Liver (tissue), 3 donors: ENCODE results near the gene MYO5C.
"Not testable (repeated sequence)": the region's sequence is repeated elsewhere in the genome, so short reads cannot be mapped to it uniquely, and the experiment has no call there.

Source experiments
- CTCF ChIP-seq: fragments of 150-350 bp; IDR thresholded peaks from 2 replicates; pipeline ENCODE4 v1.5.1; 2017; ENCODE audit warnings: improper control_type of control experiment, low read depth, low read length; ENCODE audit not compliant: missing input control
- EGR1 ChIP-seq, 2 donors: IDR thresholded peaks; 2 replicates each; pipeline ENCODE4 v1.6.1; 2016 to 2018; ENCODE audit warnings: antibody characterized with exemption in 2 of 2, low read depth in 2 of 2
- GABPA ChIP-seq, 2 donors: IDR thresholded peaks in 1 of 2; conservative IDR thresholded peaks in 1 of 2; 2 replicates each; pipeline ENCODE4 v1.6.1; 2016; ENCODE audit warnings: antibody characterized with exemption in 2 of 2, mild to moderate bottlenecking in 1 of 2, moderate library complexity in 1 of 2
- JUND ChIP-seq, 2 donors: IDR thresholded peaks; 2 replicates each; pipeline ENCODE4 v1.6.1; 2016; ENCODE audit warnings: antibody characterized with exemption in 2 of 2
- MAX ChIP-seq: IDR thresholded peaks from 2 replicates; pipeline ENCODE4 v1.6.1; 2016; ENCODE audit warnings: antibody characterized with exemption
- NR2F2 ChIP-seq: IDR thresholded peaks from 2 replicates; pipeline ENCODE4 v1.6.1; 2016; ENCODE audit warnings: antibody characterized with exemption
- TAF1 ChIP-seq: conservative IDR thresholded peaks from 2 replicates; pipeline ENCODE4 v1.6.1; 2016; ENCODE audit warnings: antibody characterized with exemption, mild to moderate bottlenecking
- donor health status: healthy.
- donor health status: healthy.

DNA sequence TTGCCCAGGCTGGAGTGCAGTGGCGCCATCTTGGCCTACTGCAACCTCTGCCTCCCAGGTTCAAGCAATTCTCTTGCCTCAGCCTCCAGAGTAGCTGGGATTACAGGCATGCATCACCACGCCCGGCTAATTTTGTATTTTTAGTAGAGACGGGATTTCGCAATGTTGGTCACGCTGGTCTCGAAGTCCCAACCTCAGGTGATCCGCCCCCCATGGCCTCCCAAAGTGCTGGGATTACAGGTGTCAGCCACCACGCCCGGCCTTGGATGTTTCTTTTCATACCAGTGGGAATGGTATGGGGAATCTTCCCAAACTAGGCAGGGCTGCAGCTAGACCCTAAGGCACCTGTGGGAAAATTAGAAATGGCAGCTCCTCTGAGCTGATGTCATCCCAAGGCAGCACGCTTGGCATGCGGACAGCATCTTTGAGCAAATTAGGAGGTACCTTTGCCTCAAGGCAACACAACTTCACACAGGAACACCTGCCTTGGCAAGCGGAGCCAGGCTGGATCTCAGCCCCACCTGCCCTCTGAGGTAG is 56.5 kb downstream of the MYO5C start:
- not testable (repeated sequence) for TF ChIP-seq CTCF; NR2F2; TAF1; MAX; GABPA (IDR thresholded peaks at IDR 0.05 in 1 of 2, conservative IDR thresholded peaks at IDR 0.05 in 1 of 2); JUND (IDR thresholded peaks at IDR 0.05); EGR1 (IDR thresholded peaks at IDR 0.05; ENCODE audit: low read depth in 2 of 2)
